GM23338 (cell line): Measurements from ENCODE around the gene TXNL4A.

ENCODE experiments used
- CREB1 ChIP-seq: fragments of 250-450 bp; sonication (Bioruptor Pico); IDR thresholded peaks from 2 replicates; pipeline ENCODE4 v1.5.0; 2020; ENCODE audit warnings: low read depth, mild to moderate bottlenecking, moderate library complexity
- EZH2 ChIP-seq: fragments of 200-600 bp; sonication (generic); IDR thresholded peaks from one replicate; pipeline ENCODE4 v1.8.0; 2017; ENCODE audit warnings: antibody characterized with exemption, mild to moderate bottlenecking, low read depth; ENCODE audit not compliant: unreplicated experiment
- EZH2phosphoT487 ChIP-seq: fragments of 200-600 bp; sonication (generic); IDR thresholded peaks from one replicate; pipeline ENCODE4 v1.8.1; 2018; ENCODE audit warnings: antibody characterized with exemption; ENCODE audit not compliant: unreplicated experiment
- JUNB ChIP-seq: IDR thresholded peaks from one replicate; pipeline ENCODE4 v1.6.1; 2016; ENCODE audit warnings: antibody characterized with exemption; ENCODE audit not compliant: unreplicated experiment
- NANOG ChIP-seq: IDR thresholded peaks from 2 replicates; pipeline ENCODE4 v1.6.1; 2016; ENCODE audit warnings: antibody characterized with exemption, borderline replicate concordance
- POLR2AphosphoS5 ChIP-seq: IDR thresholded peaks from 2 replicates; pipeline ENCODE4 v1.6.1; 2016; ENCODE audit warnings: antibody characterized with exemption, low read depth
- STAT1 ChIP-seq: IDR thresholded peaks from one replicate; pipeline ENCODE4 v1.6.1; 2016; ENCODE audit warnings: antibody characterized with exemption; ENCODE audit not compliant: unreplicated experiment
- ZNF114 ChIP-seq: fragments of 250-450 bp; sonication (Bioruptor Pico); IDR thresholded peaks from 2 replicates; pipeline ENCODE4 v1.5.0; 2020; ENCODE audit warnings: mild to moderate bottlenecking, moderate library complexity
- ZNF331 ChIP-seq: fragments of 250-450 bp; sonication (Bioruptor Pico); IDR thresholded peaks from 2 replicates; pipeline ENCODE4 v1.5.0; 2020; ENCODE audit warnings: low read depth, mild to moderate bottlenecking, moderate library complexity
- TF ChIP-seq, protein P1 (sequence below), 2 experiments: fragments of 200-600 bp in 1 of 2; sonication (generic) in 1 of 2; conservative IDR thresholded peaks; 2 replicates each; pipeline versions ENCODE4 v1.5.1 to v1.6.1; 2016 to 2017; ENCODE audit warnings: antibody characterized with exemption in 2 of 2, low read depth in 2 of 2, mild to moderate bottlenecking in 2 of 2, moderate library complexity in 1 of 2
- TF ChIP-seq, protein P2 (sequence below): IDR thresholded peaks from one replicate; pipeline ENCODE4 v1.6.1; 2018; ENCODE audit warnings: antibody characterized with exemption; ENCODE audit not compliant: unreplicated experiment
- TF ChIP-seq, protein P3 (sequence below): IDR thresholded peaks from 2 replicates; pipeline ENCODE4 v1.6.1; 2016; ENCODE audit warnings: antibody characterized with exemption

DNA sequence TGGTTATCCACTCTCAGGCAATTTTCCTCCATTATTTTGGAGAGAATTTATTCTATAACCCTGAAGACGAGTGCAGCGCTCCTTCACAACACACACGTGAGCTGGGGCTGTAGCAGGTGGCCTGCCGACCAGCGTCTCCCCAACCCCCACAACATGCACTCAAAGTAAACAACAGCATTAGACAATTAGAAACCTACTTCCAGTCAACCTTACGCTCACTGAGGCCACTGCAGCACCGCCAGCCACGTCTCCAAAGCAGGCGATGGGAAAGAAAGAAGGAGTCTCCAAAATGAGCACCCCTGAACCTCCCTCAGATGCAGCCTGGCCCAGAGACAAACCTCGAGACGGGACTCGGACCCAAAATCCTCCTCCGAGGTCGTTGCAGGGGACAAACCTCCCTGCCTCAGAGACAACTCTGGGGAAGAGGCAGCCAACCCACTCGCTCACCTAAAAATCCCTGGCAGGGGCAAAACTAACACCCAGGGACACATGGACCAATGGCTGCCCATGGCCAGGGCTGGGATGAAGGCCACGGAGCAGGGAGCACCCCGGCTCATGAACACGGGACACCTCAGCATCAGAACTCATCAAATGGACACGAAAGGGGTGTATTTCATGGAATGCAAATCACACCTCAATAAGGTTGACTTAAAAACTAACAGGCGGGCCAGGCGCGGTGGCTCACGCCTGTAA lies 39.5 kb downstream of the TXNL4A start:
- TF ChIP-seq, protein P1, sequence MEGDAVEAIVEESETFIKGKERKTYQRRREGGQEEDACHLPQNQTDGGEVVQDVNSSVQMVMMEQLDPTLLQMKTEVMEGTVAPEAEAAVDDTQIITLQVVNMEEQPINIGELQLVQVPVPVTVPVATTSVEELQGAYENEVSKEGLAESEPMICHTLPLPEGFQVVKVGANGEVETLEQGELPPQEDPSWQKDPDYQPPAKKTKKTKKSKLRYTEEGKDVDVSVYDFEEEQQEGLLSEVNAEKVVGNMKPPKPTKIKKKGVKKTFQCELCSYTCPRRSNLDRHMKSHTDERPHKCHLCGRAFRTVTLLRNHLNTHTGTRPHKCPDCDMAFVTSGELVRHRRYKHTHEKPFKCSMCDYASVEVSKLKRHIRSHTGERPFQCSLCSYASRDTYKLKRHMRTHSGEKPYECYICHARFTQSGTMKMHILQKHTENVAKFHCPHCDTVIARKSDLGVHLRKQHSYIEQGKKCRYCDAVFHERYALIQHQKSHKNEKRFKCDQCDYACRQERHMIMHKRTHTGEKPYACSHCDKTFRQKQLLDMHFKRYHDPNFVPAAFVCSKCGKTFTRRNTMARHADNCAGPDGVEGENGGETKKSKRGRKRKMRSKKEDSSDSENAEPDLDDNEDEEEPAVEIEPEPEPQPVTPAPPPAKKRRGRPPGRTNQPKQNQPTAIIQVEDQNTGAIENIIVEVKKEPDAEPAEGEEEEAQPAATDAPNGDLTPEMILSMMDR (conservative IDR thresholded peaks at IDR 0.05; ENCODE audit: low read depth in 2 of 2), result no peak
- TF ChIP-seq POLR2AphosphoS5 (no peak), EZH2phosphoT487 (no peak), CREB1 (no peak), EZH2 (no peak), STAT1 (no peak), ZNF114 (no peak), JUNB (no peak), NANOG (no peak), ZNF331 (CRISPR knock-in tag) (no peak)
- TF ChIP-seq, protein P2, sequence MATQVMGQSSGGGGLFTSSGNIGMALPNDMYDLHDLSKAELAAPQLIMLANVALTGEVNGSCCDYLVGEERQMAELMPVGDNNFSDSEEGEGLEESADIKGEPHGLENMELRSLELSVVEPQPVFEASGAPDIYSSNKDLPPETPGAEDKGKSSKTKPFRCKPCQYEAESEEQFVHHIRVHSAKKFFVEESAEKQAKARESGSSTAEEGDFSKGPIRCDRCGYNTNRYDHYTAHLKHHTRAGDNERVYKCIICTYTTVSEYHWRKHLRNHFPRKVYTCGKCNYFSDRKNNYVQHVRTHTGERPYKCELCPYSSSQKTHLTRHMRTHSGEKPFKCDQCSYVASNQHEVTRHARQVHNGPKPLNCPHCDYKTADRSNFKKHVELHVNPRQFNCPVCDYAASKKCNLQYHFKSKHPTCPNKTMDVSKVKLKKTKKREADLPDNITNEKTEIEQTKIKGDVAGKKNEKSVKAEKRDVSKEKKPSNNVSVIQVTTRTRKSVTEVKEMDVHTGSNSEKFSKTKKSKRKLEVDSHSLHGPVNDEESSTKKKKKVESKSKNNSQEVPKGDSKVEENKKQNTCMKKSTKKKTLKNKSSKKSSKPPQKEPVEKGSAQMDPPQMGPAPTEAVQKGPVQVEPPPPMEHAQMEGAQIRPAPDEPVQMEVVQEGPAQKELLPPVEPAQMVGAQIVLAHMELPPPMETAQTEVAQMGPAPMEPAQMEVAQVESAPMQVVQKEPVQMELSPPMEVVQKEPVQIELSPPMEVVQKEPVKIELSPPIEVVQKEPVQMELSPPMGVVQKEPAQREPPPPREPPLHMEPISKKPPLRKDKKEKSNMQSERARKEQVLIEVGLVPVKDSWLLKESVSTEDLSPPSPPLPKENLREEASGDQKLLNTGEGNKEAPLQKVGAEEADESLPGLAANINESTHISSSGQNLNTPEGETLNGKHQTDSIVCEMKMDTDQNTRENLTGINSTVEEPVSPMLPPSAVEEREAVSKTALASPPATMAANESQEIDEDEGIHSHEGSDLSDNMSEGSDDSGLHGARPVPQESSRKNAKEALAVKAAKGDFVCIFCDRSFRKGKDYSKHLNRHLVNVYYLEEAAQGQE, result no peak
- TF ChIP-seq, protein P3, sequence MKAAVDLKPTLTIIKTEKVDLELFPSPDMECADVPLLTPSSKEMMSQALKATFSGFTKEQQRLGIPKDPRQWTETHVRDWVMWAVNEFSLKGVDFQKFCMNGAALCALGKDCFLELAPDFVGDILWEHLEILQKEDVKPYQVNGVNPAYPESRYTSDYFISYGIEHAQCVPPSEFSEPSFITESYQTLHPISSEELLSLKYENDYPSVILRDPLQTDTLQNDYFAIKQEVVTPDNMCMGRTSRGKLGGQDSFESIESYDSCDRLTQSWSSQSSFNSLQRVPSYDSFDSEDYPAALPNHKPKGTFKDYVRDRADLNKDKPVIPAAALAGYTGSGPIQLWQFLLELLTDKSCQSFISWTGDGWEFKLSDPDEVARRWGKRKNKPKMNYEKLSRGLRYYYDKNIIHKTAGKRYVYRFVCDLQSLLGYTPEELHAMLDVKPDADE, result no peak
